ENCODE measurements around the gene DCLK1. TPM values are rescaled to one million over a fixed set of nuclear protein-coding genes. Genes with fewer than 3 reads are reported as not detected.

The DCLK1 gene
- total and polyA plus RNA-seq, 4 experiments from 2014 or later, result not detected

DNA sequence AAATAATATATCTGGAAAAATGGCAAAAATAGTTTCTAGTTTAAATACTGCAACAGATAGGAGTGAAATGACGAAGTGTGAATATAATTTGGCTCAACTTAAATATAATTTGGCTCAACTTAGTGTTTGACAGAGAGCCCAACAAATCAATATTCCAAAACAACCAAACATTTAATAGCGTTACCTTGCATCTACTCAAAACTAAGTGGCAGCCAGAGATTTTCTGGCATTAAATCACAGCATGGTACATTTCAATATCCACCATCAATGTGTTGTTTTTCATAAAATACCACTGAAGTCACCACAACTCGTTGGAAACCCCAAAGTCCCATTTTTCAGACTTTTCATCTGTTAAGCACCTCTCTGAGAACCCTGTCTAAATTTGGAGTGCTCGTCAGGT lies 69.6 kb downstream of the DCLK1 start:
- ChIA-PET POLR2A (ENCODE audit: partially characterized antibody) (no interaction called here), CTCF (ENCODE audit: partially characterized antibody) (no interaction called here)
- Mint-ChIP-seq H3K4me3 (no peak overlapping the region), H3K4me1 (no peaks in the 10 kb centered on the region), H3K27ac (no peak overlapping the region), H3K27me3 (no peaks in the 10 kb centered on the region), H3K9me3 (peaks cover 0 to 4% (median 0%) of the 10 kb centered on the region in 8 donors), H3K36me3 (no peaks in the 10 kb centered on the region)
- intact Hi-C loops (cut with micrococcal nuclease), result no loop called here
- no peak for DNase-seq
- Histone ChIP-seq H3K36me3 (ENCODE audit: insufficient read depth, low read length) (no peaks in the 10 kb centered on the region), H3K9me3 (ENCODE audit: control insufficient read depth in 1 of 2, low read length in 2 of 2) (no peaks in the 10 kb centered on the region), H3K27ac (ENCODE audit: low read depth, low read length) (no peak overlapping the region), H3K27me3 (ENCODE audit: insufficient read depth, low read length) (no peaks in the 10 kb centered on the region), H3K4me3 (ENCODE audit: low read length in 2 of 2) (no peak overlapping the region), H3K4me1 (ENCODE audit: insufficient read depth, low read length) (no peaks in the 10 kb centered on the region)

GRCh38 chr13:36061054-36061453 lies 70.1 kb downstream of the DCLK1 start:
- CTCF ChIA-PET (ENCODE audit: partially characterized antibody), result no interaction called here
- DNase-seq, result no peak
- peaks cover 0 to 4% (median 0%) of the 10 kb centered on the region in 8 donors for H3K9me3 Mint-ChIP-seq
- Histone ChIP-seq H3K27ac (ENCODE audit: low read depth, low read length) (no peak overlapping the region), H3K4me3 (ENCODE audit: low read length in 2 of 2) (no peak overlapping the region), H3K4me1 (ENCODE audit: insufficient read depth, low read length) (no peaks in the 10 kb centered on the region), H3K9me3 (ENCODE audit: control insufficient read depth in 1 of 2, low read length in 2 of 2) (no peaks in the 10 kb centered on the region), H3K36me3 (ENCODE audit: insufficient read depth, low read length) (no peaks in the 10 kb centered on the region), H3K27me3 (ENCODE audit: insufficient read depth, low read length) (no peaks in the 10 kb centered on the region)
- intact Hi-C loops (cut with micrococcal nuclease), result no loop called here
- POLR2A ChIA-PET (ENCODE audit: partially characterized antibody), result no interaction called here
- no peaks in the 10 kb centered on the region for H3K4me1 Mint-ChIP-seq
- no peak overlapping the region for H3K27ac Mint-ChIP-seq
- no peaks in the 10 kb centered on the region for H3K36me3 Mint-ChIP-seq
- no peaks in the 10 kb centered on the region for H3K27me3 Mint-ChIP-seq
- no peak overlapping the region for H3K4me3 Mint-ChIP-seq

GRCh38 chr13:36059321-36059720 lies 71.9 kb downstream of the DCLK1 start:
- H3K27ac Mint-ChIP-seq, result no peak overlapping the region
- H3K4me1 Mint-ChIP-seq, result no peaks in the 10 kb centered on the region
- no peaks in the 10 kb centered on the region for H3K36me3 ChIP-seq (ENCODE audit: insufficient read depth, low read length)
- H3K4me3 Mint-ChIP-seq, result no peak overlapping the region
- H3K27me3 Mint-ChIP-seq, result no peaks in the 10 kb centered on the region
- H3K9me3 Mint-ChIP-seq, result peaks cover 0 to 4% (median 0%) of the 10 kb centered on the region in 8 donors
- no peak overlapping the region for H3K4me3 ChIP-seq (ENCODE audit: low read length in 2 of 2)
- ChIA-PET POLR2A (ENCODE audit: partially characterized antibody) (no interaction called here), CTCF (ENCODE audit: partially characterized antibody) (no interaction called here)
- H3K36me3 Mint-ChIP-seq, result no peaks in the 10 kb centered on the region
- H3K9me3 ChIP-seq (ENCODE audit: control insufficient read depth in 1 of 2, low read length in 2 of 2), result no peaks in the 10 kb centered on the region
- no peaks in the 10 kb centered on the region for H3K27me3 ChIP-seq (ENCODE audit: insufficient read depth, low read length)
- H3K27ac ChIP-seq (ENCODE audit: low read depth, low read length), result no peak overlapping the region
- no peaks in the 10 kb centered on the region for H3K4me1 ChIP-seq (ENCODE audit: insufficient read depth, low read length)
- intact Hi-C loops (cut with micrococcal nuclease), result no loop called here
- DNase-seq, result no peak

GRCh38 chr13:36058116-36058515 lies 73.1 kb downstream of the DCLK1 start:
- Mint-ChIP-seq H3K4me1 (no peaks in the 10 kb centered on the region), H3K4me3 (no peak overlapping the region), H3K27me3 (no peaks in the 10 kb centered on the region), H3K36me3 (no peaks in the 10 kb centered on the region), H3K9me3 (peaks cover 0 to 4% (median 0%) of the 10 kb centered on the region in 8 donors), H3K27ac (no peak overlapping the region)
- no peaks in the 10 kb centered on the region for H3K4me1 ChIP-seq (ENCODE audit: insufficient read depth, low read length)
- no peak for DNase-seq
- no peaks in the 10 kb centered on the region for H3K36me3 ChIP-seq (ENCODE audit: insufficient read depth, low read length)
- no peak overlapping the region for H3K27ac ChIP-seq (ENCODE audit: low read depth, low read length)
- intact Hi-C loops (cut with micrococcal nuclease), result no loop called here
- H3K27me3 ChIP-seq (ENCODE audit: insufficient read depth, low read length), result no peaks in the 10 kb centered on the region
- POLR2A ChIA-PET (ENCODE audit: partially characterized antibody), result no interaction called here
- no peak overlapping the region for H3K4me3 ChIP-seq (ENCODE audit: low read length in 2 of 2)
- H3K9me3 ChIP-seq (ENCODE audit: control insufficient read depth in 1 of 2, low read length in 2 of 2), result no peaks in the 10 kb centered on the region
- CTCF ChIA-PET (ENCODE audit: partially characterized antibody), result no interaction called here

DNA sequence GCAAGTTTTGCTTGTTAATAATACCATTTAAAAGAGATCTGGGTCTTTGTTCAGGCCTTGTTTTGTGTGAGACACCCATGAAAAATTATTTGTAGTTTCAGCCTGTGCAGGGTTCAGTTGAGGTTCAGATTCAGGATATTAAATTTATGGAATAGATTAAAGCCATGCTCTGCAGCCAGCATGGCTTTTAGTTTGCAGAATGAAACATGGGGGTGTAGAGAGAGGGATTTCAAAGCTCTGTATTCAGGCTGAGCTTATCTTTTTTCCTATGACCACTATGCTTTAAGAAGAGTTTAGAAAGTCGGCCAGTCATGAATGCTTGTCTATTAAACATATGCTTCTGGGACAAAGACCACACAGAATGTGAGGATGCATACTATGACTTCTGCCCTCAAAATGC lies 73.6 kb downstream of the DCLK1 start:
- Histone ChIP-seq H3K27ac (ENCODE audit: low read depth, low read length) (no peak overlapping the region), H3K27me3 (ENCODE audit: insufficient read depth, low read length) (no peaks in the 10 kb centered on the region), H3K4me1 (ENCODE audit: insufficient read depth, low read length) (no peaks in the 10 kb centered on the region), H3K4me3 (ENCODE audit: low read length in 2 of 2) (no peak overlapping the region), H3K9me3 (ENCODE audit: control insufficient read depth in 1 of 2, low read length in 2 of 2) (no peaks in the 10 kb centered on the region), H3K36me3 (ENCODE audit: insufficient read depth, low read length) (no peaks in the 10 kb centered on the region)
- H3K36me3 Mint-ChIP-seq, result no peaks in the 10 kb centered on the region
- peaks cover 0 to 4% (median 0%) of the 10 kb centered on the region in 8 donors for H3K9me3 Mint-ChIP-seq
- no peak overlapping the region for H3K27ac Mint-ChIP-seq
- CTCF ChIA-PET (ENCODE audit: partially characterized antibody), result no interaction called here
- intact Hi-C loops (cut with micrococcal nuclease), result no loop called here
- H3K4me1 Mint-ChIP-seq, result no peaks in the 10 kb centered on the region
- POLR2A ChIA-PET (ENCODE audit: partially characterized antibody), result no interaction called here
- no peak for DNase-seq
- H3K4me3 Mint-ChIP-seq, result no peak overlapping the region
- no peaks in the 10 kb centered on the region for H3K27me3 Mint-ChIP-seq

GRCh38 chr13:36057041-36057440 lies 74.1 kb downstream of the DCLK1 start:
- Histone ChIP-seq H3K9me3 (ENCODE audit: control insufficient read depth in 1 of 2, low read length in 2 of 2) (no peaks in the 10 kb centered on the region), H3K4me3 (ENCODE audit: low read length in 2 of 2) (no peak overlapping the region), H3K27ac (ENCODE audit: low read depth, low read length) (no peak overlapping the region), H3K27me3 (ENCODE audit: insufficient read depth, low read length) (no peaks in the 10 kb centered on the region), H3K36me3 (ENCODE audit: insufficient read depth, low read length) (no peaks in the 10 kb centered on the region), H3K4me1 (ENCODE audit: insufficient read depth, low read length) (no peaks in the 10 kb centered on the region)
- no peaks in the 10 kb centered on the region for H3K27me3 Mint-ChIP-seq
- POLR2A ChIA-PET (ENCODE audit: partially characterized antibody), result no interaction called here
- peaks cover 0 to 5% (median 0%) of the 10 kb centered on the region in 8 donors for H3K9me3 Mint-ChIP-seq
- CTCF ChIA-PET (ENCODE audit: partially characterized antibody), result no interaction called here
- H3K36me3 Mint-ChIP-seq, result no peaks in the 10 kb centered on the region
- no peak overlapping the region for H3K27ac Mint-ChIP-seq
- intact Hi-C loops (cut with micrococcal nuclease), result no loop called here
- H3K4me3 Mint-ChIP-seq, result no peak overlapping the region
- H3K4me1 Mint-ChIP-seq, result no peaks in the 10 kb centered on the region
- no peak for DNase-seq

DNA sequence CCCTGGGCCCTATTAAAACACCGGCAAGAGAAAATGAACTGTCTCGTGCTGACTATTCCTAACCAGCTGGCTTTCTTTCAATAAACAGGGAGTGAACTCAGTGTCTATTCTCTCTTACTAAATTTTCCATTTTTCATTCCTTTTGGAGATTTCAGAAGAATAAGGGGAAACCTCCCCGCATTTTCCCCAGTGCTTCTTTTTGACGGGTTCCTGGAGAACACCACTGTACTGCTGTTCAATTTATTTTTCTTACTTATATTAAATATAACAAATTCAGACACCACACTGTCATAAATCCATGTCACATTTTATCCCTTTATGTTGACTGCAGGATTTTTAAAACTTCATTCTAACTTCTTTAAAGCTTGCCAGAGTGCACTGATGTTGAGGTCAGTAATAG lies 75.8 kb downstream of the DCLK1 start:
- no peaks in the 10 kb centered on the region for H3K4me1 Mint-ChIP-seq
- intact Hi-C loops (cut with micrococcal nuclease), result no loop called here
- Histone ChIP-seq H3K4me3 (ENCODE audit: low read length in 2 of 2) (no peak overlapping the region), H3K27me3 (ENCODE audit: insufficient read depth, low read length) (no peaks in the 10 kb centered on the region), H3K9me3 (ENCODE audit: control insufficient read depth in 1 of 2, low read length in 2 of 2) (no peaks in the 10 kb centered on the region), H3K36me3 (ENCODE audit: insufficient read depth, low read length) (no peaks in the 10 kb centered on the region), H3K4me1 (ENCODE audit: insufficient read depth, low read length) (no peaks in the 10 kb centered on the region), H3K27ac (ENCODE audit: low read depth, low read length) (no peak overlapping the region)
- DNase-seq, result no peak
- H3K4me3 Mint-ChIP-seq, result no peak overlapping the region
- no peaks in the 10 kb centered on the region for H3K27me3 Mint-ChIP-seq
- POLR2A ChIA-PET (ENCODE audit: partially characterized antibody), result no interaction called here
- no peaks in the 10 kb centered on the region for H3K36me3 Mint-ChIP-seq
- H3K9me3 Mint-ChIP-seq, result peaks cover 0 to 6% (median 0%) of the 10 kb centered on the region in 8 donors
- CTCF ChIA-PET (ENCODE audit: partially characterized antibody), result no interaction called here
- H3K27ac Mint-ChIP-seq, result no peak overlapping the region

GRCh38 chr13:36054041-36054440 lies 77.1 kb downstream of the DCLK1 start:
- no peak for DNase-seq
- H3K9me3 ChIP-seq (ENCODE audit: control insufficient read depth in 1 of 2, low read length in 2 of 2), result no peaks in the 10 kb centered on the region
- Mint-ChIP-seq H3K36me3 (no peaks in the 10 kb centered on the region), H3K27ac (no peak overlapping the region), H3K27me3 (no peaks in the 10 kb centered on the region), H3K9me3 (peaks cover 0 to 6% (median 0%) of the 10 kb centered on the region in 8 donors), H3K4me1 (no peaks in the 10 kb centered on the region), H3K4me3 (no peak overlapping the region)
- ChIA-PET POLR2A (ENCODE audit: partially characterized antibody) (no interaction called here), CTCF (ENCODE audit: partially characterized antibody) (no interaction called here)
- H3K36me3 ChIP-seq (ENCODE audit: insufficient read depth, low read length), result no peaks in the 10 kb centered on the region
- H3K4me3 ChIP-seq (ENCODE audit: low read length in 2 of 2), result no peak overlapping the region
- no peaks in the 10 kb centered on the region for H3K4me1 ChIP-seq (ENCODE audit: insufficient read depth, low read length)
- intact Hi-C loops (cut with micrococcal nuclease), result no loop called here
- no peaks in the 10 kb centered on the region for H3K27me3 ChIP-seq (ENCODE audit: insufficient read depth, low read length)
- H3K27ac ChIP-seq (ENCODE audit: low read depth, low read length), result no peak overlapping the region
